GM18502 (cell line): ENCODE results near the gene SOX12.
"Not testable (repeated sequence)": the region's sequence is repeated elsewhere in the genome, so short reads cannot be mapped to it uniquely, and the experiment has no call there.

Experiments
- ATAC-seq: cut with Tn5 transposase; IDR thresholded peaks from one replicate; pipeline ENCODE4 v1.9.1; 2021; ENCODE audit warnings: mild to moderate bottlenecking; ENCODE audit not compliant: unreplicated experiment, poor library complexity

The SOX12 gene

GRCh38 chr20:358891-359555 is 33.7 kb downstream of the SOX12 start:
- ATAC-seq = no peak

GRCh38 chr20:361561-361960 is 36.2 kb downstream of the SOX12 start:
- ATAC-seq = peak; percentile 54

GRCh38 chr20:362271-363254 is 37.2 kb downstream of the SOX12 start:
- no peak for ATAC-seq

- ATAC-seq = no peak
Observed at GRCh38 chr20:363319-364078, 38.1 kb downstream of the SOX12 start.

- ATAC-seq = no peak
Observed at GRCh38 chr20:364905-365794, 39.8 kb downstream of the SOX12 start.

- no peak for ATAC-seq
Observed at GRCh38 chr20:366041-366718, 40.8 kb downstream of the SOX12 start.

GRCh38 chr20:366719-367485 is 41.5 kb downstream of the SOX12 start:
- ATAC-seq = no peak

- no peak for ATAC-seq
Observed at GRCh38 chr20:367486-367887, 42.1 kb downstream of the SOX12 start.

GRCh38 chr20:368915-369314 is 43.6 kb downstream of the SOX12 start:
- ATAC-seq = no peak

GRCh38 chr20:370151-370600 is 44.8 kb downstream of the SOX12 start:
- ATAC-seq = no peak

GRCh38 chr20:370977-371754 is 45.8 kb downstream of the SOX12 start:
- no peak for ATAC-seq

GRCh38 chr20:371755-372542 is 46.6 kb downstream of the SOX12 start:
- no peak for ATAC-seq

- ATAC-seq = not testable (repeated sequence)
Observed at GRCh38 chr20:372543-373082, 47.3 kb downstream of the SOX12 start.

- ATAC-seq = no peak
Observed at GRCh38 chr20:373171-373890, 48.0 kb downstream of the SOX12 start.

GRCh38 chr20:375265-375889 is 50.0 kb downstream of the SOX12 start:
- ATAC-seq = no peak

GRCh38 chr20:376089-376488 is 50.7 kb downstream of the SOX12 start:
- ATAC-seq = no peak
